Keratinocyte (primary cell): Measurements from ENCODE around the gene EDNRA. TPM values are rescaled to one million over a fixed set of nuclear protein-coding genes. Genes with fewer than 3 reads are reported as not detected.

Experiments used
- DNase-seq: peaks from one replicate; pipeline ENCODE4 v3.0.0-alpha.2; 2011; ENCODE audit warnings: low read depth, missing footprints, low spot score
- FAIRE-seq: peaks from 2 replicates; lab custom pipeline; 2011; peaks lifted over from hg19 to GRCh38; lab: Jason Lieb, UNC
- H2AFZ ChIP-seq: 2 replicates; pipeline ENCODE4 v1.6.0; 2012; ENCODE audit warnings: low read length, control low read depth, inconsistent platforms; ENCODE audit not compliant: control insufficient read depth
- H3K27ac ChIP-seq: 2 replicates; pipeline ENCODE4 v1.5.1; 2011; ENCODE audit warnings: low read length; ENCODE audit not compliant: control insufficient read depth, insufficient read depth
- H3K27me3 ChIP-seq: 3 replicates; pipeline ENCODE4 v1.6.0; 2011; ENCODE audit warnings: low read length; ENCODE audit not compliant: control insufficient read depth, insufficient read depth; ENCODE audit errors: extremely low read depth
- H3K36me3 ChIP-seq, 2 experiments: 2 replicates in 1 of 2; 3 replicates in 1 of 2; pipeline ENCODE4 v1.5.1; 2011; ENCODE audit warnings: low read length in 2 of 2, mild to moderate bottlenecking in 1 of 2; ENCODE audit not compliant: control insufficient read depth in 2 of 2, insufficient read depth in 2 of 2; ENCODE audit errors: extremely low read depth in 1 of 2
- H3K4me1 ChIP-seq: 3 replicates; pipeline ENCODE4 v1.5.1; 2011; ENCODE audit warnings: low read length; ENCODE audit not compliant: control insufficient read depth, insufficient read depth; ENCODE audit errors: extremely low read depth
- H3K4me2 ChIP-seq: 3 replicates; pipeline ENCODE4 v1.6.0; 2011; ENCODE audit warnings: low read depth, low read length; ENCODE audit not compliant: control insufficient read depth, insufficient read depth; ENCODE audit errors: extremely low read depth
- H3K4me3 ChIP-seq, 3 experiments: fragments of 200-600 bp in 1 of 3; sonication (generic) in 1 of 3; 2 replicates in 2 of 3; 3 replicates in 1 of 3; pipeline ENCODE4 v1.5.1; 2011 to 2016; ENCODE audit warnings: low read length in 3 of 3, mild to moderate bottlenecking in 3 of 3, control low read depth in 2 of 3, inconsistent platforms in 1 of 3, low read depth in 1 of 3, mixed read lengths in 1 of 3, mixed run types in 1 of 3, moderate library complexity in 1 of 3; ENCODE audit not compliant: control insufficient read depth in 2 of 3, insufficient read depth in 2 of 3; ENCODE audit errors: extremely low read depth in 1 of 3
- H3K79me2 ChIP-seq: 2 replicates; pipeline ENCODE4 v1.6.0; 2012; ENCODE audit warnings: low read length; ENCODE audit not compliant: control insufficient read depth, insufficient read depth
- H3K9ac ChIP-seq: 3 replicates; pipeline ENCODE4 v1.6.0; 2011; ENCODE audit warnings: low read length; ENCODE audit not compliant: control insufficient read depth, insufficient read depth; ENCODE audit errors: extremely low read depth
- H3K9me1 ChIP-seq: 3 replicates; pipeline ENCODE4 v1.6.0; 2011; ENCODE audit warnings: low read length; ENCODE audit not compliant: control insufficient read depth, insufficient read depth; ENCODE audit errors: extremely low read depth
- H3K9me3 ChIP-seq: 2 replicates; pipeline ENCODE4 v1.5.1; 2012; ENCODE audit warnings: low read depth, low read length; ENCODE audit not compliant: control insufficient read depth
- H4K20me1 ChIP-seq: 3 replicates; pipeline ENCODE4 v1.6.0; 2011; ENCODE audit warnings: low read length; ENCODE audit not compliant: control insufficient read depth, insufficient read depth; ENCODE audit errors: extremely low read depth
- CTCF ChIP-seq, 3 experiments: IDR thresholded peaks in 1 of 3; conservative IDR thresholded peaks in 1 of 3; optimal IDR thresholded peaks in 1 of 3; 2 replicates in 2 of 3; 3 replicates in 1 of 3; pipeline versions ENCODE3 to v1.5.1; 2011; ENCODE audit warnings: low read length in 3 of 3, mild to moderate bottlenecking in 3 of 3, moderate library complexity in 2 of 3, control low read depth in 1 of 3, inconsistent platforms in 1 of 3; ENCODE audit not compliant: insufficient read depth in 2 of 3; ENCODE audit errors: extremely low read depth in 1 of 3
- EZH2 ChIP-seq: IDR thresholded peaks from one replicate; pipeline ENCODE4 v1.6.1; 2012; ENCODE audit warnings: inconsistent platforms, mild to moderate bottlenecking, low read length, moderate library complexity
- dilution Hi-C: fragments of 300-500 bp; cut with MboI; formaldehyde crosslinking; loops from one replicate; pipeline ENCODE4 v1.7.0; 2020; ENCODE audit warnings: low sequenced_read_pairs; ENCODE audit not compliant: extremely low pct_ligation_motif_present
- polyA plus RNA-seq, 5 experiments: library from polyadenylated mRNA; depleted of rRNA in 3 of 5; stranded (reverse) in 3 of 5; stranded (forward) in 1 of 5; unstranded in 1 of 5; fragments of >200 nt; gene quantifications; 1 replicate in 1 of 5; 2 replicates in 3 of 5; 3 replicates in 1 of 5; pipeline versions ENCODE4 v1.2.1 to v1.2.3, GENCODE V29; 2011 to 2012; ENCODE audit warnings: missing spikeins in 2 of 5, low read depth in 1 of 5, low replicate concordance in 1 of 5

EDNRA gene
- polyA plus RNA-seq, 1 donor (not counting 4 experiments of a cell fraction or from before 2014, with no cell fraction given) = 7.8 TPM

GRCh38 chr4:147525494-147526271, 44.8 kb downstream of the EDNRA start:
- FAIRE-seq (no peak), DNase-seq (no peak)
- Histone ChIP-seq H3K27ac (no peak overlapping the region), H3K9me3 (no peaks in the 10 kb centered on the region), H4K20me1 (no peaks in the 10 kb centered on the region), H3K27me3 (no peaks in the 10 kb centered on the region), H2AFZ (no peak overlapping the region), H3K4me1 (no peaks in the 10 kb centered on the region), H3K36me3 (no peaks in the 10 kb centered on the region), H3K9ac (no peak overlapping the region), H3K79me2 (no peaks in the 10 kb centered on the region), H3K4me2 (no peak overlapping the region), H3K9me1 (no peaks in the 10 kb centered on the region), H3K4me3 (no peak overlapping the region)
- no peak for TF ChIP-seq CTCF (optimal IDR thresholded peaks at IDR 0.05 in 1 of 3, IDR thresholded peaks at IDR 0.05 in 1 of 3, conservative IDR thresholded peaks at IDR 0.05 in 1 of 3; ENCODE audit: extremely low read depth in 1 of 3, insufficient read depth in 2 of 3, low read length in 3 of 3)
- TF ChIP-seq EZH2 = no peak
- dilution Hi-C loops = no loop called here

- Histone ChIP-seq H3K27me3 (no peaks in the 10 kb centered on the region), H3K27ac (no peak overlapping the region), H3K36me3 (no peaks in the 10 kb centered on the region), H3K4me2 (no peak overlapping the region), H2AFZ (no peak overlapping the region), H3K79me2 (no peaks in the 10 kb centered on the region), H4K20me1 (no peaks in the 10 kb centered on the region), H3K9ac (no peak overlapping the region), H3K9me3 (no peaks in the 10 kb centered on the region), H3K4me3 (no peak overlapping the region), H3K9me1 (no peaks in the 10 kb centered on the region), H3K4me1 (no peaks in the 10 kb centered on the region)
- DNase-seq (no peak), FAIRE-seq (no peak)
- dilution Hi-C loops = no loop called here
- TF ChIP-seq EZH2 (no peak), CTCF (optimal IDR thresholded peaks at IDR 0.05 in 1 of 3, IDR thresholded peaks at IDR 0.05 in 1 of 3, conservative IDR thresholded peaks at IDR 0.05 in 1 of 3; ENCODE audit: extremely low read depth in 1 of 3, insufficient read depth in 2 of 3, low read length in 3 of 3) (peak in 1 of 3 experiments; percentile 1)
Observed at GRCh38 chr4:147526272-147526654, 45.4 kb downstream of the EDNRA start.
